HCT116 (cell line): ENCODE results near the gene IQCK. TPM values are rescaled to one million over a fixed set of nuclear protein-coding genes. Genes with fewer than 3 reads are reported as not detected.
A peak's percentile ranks its signal among the peaks of the same experiment; 100 is the strongest.

ENCODE experiments used
- ATAC-seq: fragments of 200-7000 bp; cut with Tn5 transposase; 2 replicates; pipeline ENCODE4 v1.9.1; 2020; ENCODE audit warnings: mild to moderate bottlenecking, moderate library complexity
- BruUV-seq: library from RNA; stranded (reverse); fragments of 400-500 nt; replicated peaks from 2 replicates; lab custom pipeline; 2021; lab: Mats Ljungman, UMichigan
- CTCF ChIA-PET: fragments of 300-600 bp; sonication (Branson Sonifier 250); formaldehyde crosslinking; loops from one replicate; lab custom pipeline; 2021; ENCODE audit warnings: antibody characterized with exemption; lab: Charles Lee
- POLR2A ChIA-PET: fragments of 300-600, 350-600 bp; sonication (Branson Sonifier 250); formaldehyde crosslinking; loops from one replicate; lab custom pipeline; 2021; ENCODE audit warnings: antibody characterized with exemption; lab: Charles Lee
- RAD21 ChIA-PET, 2 experiments: fragments of 300-600 bp; sonication (Branson Sonifier 250); formaldehyde crosslinking; loops; one replicate each; lab custom pipeline; 2023; ENCODE audit warnings: low total read pairs in 2 of 2; ENCODE audit not compliant: uncharacterized antibody in 2 of 2, unreplicated experiment in 2 of 2, low non-redundant PET in 1 of 2; lab: Charles Lee
- DNase-seq: peaks from one replicate; pipeline ENCODE4 v3.0.0-alpha.2; 2010; ENCODE audit warnings: low read depth, low spot score
- H2AFZ ChIP-seq: fragments of 200-600 bp; shearing (Covaris generic), sonication (generic); 2 replicates; pipeline ENCODE4 v1.6.1; 2017; ENCODE audit warnings: low read depth, mixed run types, mixed read lengths, antibody characterized with exemption, low read length; ENCODE audit not compliant: poor library complexity, severe bottlenecking
- H3K27ac ChIP-seq: 2 replicates; pipeline ENCODE4 v1.5.1; 2012; ENCODE audit warnings: low read depth, low read length
- H3K27me3 ChIP-seq: fragments of 200-600 bp; sonication (generic); 2 replicates; pipeline ENCODE4 v1.6.1; 2016; ENCODE audit warnings: mixed run types, low read length, mixed read lengths; ENCODE audit not compliant: insufficient read depth
- H3K36me3 ChIP-seq, 2 experiments: fragments of 200-500 bp in 1 of 2; fragments of 200-600 bp in 1 of 2; sonication (Bioruptor generic) in 1 of 2; sonication (generic) in 1 of 2; 2 replicates each; pipeline versions ENCODE4 v1.5.1 to v1.6.1; 2014 to 2016; ENCODE audit warnings: low read length in 2 of 2, inconsistent platforms in 1 of 2, mixed read lengths in 1 of 2, mixed run types in 1 of 2; ENCODE audit not compliant: insufficient read depth in 2 of 2, control insufficient read depth in 1 of 2
- H3K4me1 ChIP-seq, 2 experiments: fragments of 200-600 bp in 1 of 2; sonication (generic) in 1 of 2; 2 replicates each; pipeline versions ENCODE4 v1.5.1 to v1.6.1; 2012 to 2017; ENCODE audit warnings: low read length in 2 of 2, inconsistent platforms in 1 of 2, mild to moderate bottlenecking in 1 of 2, mixed read lengths in 1 of 2, mixed run types in 1 of 2, moderate library complexity in 1 of 2; ENCODE audit not compliant: insufficient read depth in 2 of 2, control insufficient read depth in 1 of 2
- H3K4me2 ChIP-seq: fragments of 200-600 bp; sonication (generic); 2 replicates; pipeline ENCODE4 v1.6.1; 2017; ENCODE audit warnings: mixed run types, low read length, mixed read lengths
- H3K4me3 ChIP-seq, 2 experiments: fragments of 200-600 bp in 1 of 2; sonication (generic) in 1 of 2; replicated peaks in 1 of 2; 2 replicates each; pipeline ENCODE4 v1.5.1; 2011 to 2016; ENCODE audit warnings: low read length in 2 of 2, control low read depth in 1 of 2, low read depth in 1 of 2, mild to moderate bottlenecking in 1 of 2, mixed read lengths in 1 of 2, mixed run types in 1 of 2
- H3K79me2 ChIP-seq: fragments of 200-600 bp; sonication (generic); 2 replicates; pipeline ENCODE4 v1.6.1; 2017; ENCODE audit warnings: mild to moderate bottlenecking, mixed run types, low read length, moderate library complexity, mixed read lengths; ENCODE audit not compliant: insufficient read depth
- H3K9ac ChIP-seq: fragments of 200-600 bp; sonication (generic); 2 replicates; pipeline ENCODE4 v1.6.1; 2016; ENCODE audit warnings: low read length, mixed read lengths
- H3K9me2 ChIP-seq: fragments of 200-600 bp; sonication (generic), shearing (Covaris generic); 2 replicates; pipeline ENCODE4 v1.6.1; 2017; ENCODE audit warnings: mixed run types, mild to moderate bottlenecking, moderate library complexity; ENCODE audit not compliant: insufficient read depth
- H3K9me3 ChIP-seq, 2 experiments: fragments of 200-500 bp in 1 of 2; fragments of 200-600 bp in 1 of 2; sonication (Bioruptor generic) in 1 of 2; sonication (generic) in 1 of 2; 2 replicates each; pipeline ENCODE4 v1.6.1; 2014 to 2017; ENCODE audit warnings: low read length in 2 of 2, mixed read lengths in 2 of 2, inconsistent platforms in 1 of 2, low read depth in 1 of 2, mild to moderate bottlenecking in 1 of 2, mixed run types in 1 of 2, moderate library complexity in 1 of 2; ENCODE audit not compliant: control insufficient read depth in 1 of 2, insufficient read depth in 1 of 2
- H4K20me1 ChIP-seq: fragments of 200-600 bp; sonication (generic), shearing (Covaris generic); 2 replicates; pipeline ENCODE4 v1.6.1; 2017; ENCODE audit warnings: mixed run types, mild to moderate bottlenecking, moderate library complexity; ENCODE audit not compliant: insufficient read depth
- CEBPB ChIP-seq: IDR thresholded peaks from 2 replicates; pipeline ENCODE4 v1.6.1; 2012; ENCODE audit warnings: low read depth
- ELF1 ChIP-seq: IDR thresholded peaks from 2 replicates; pipeline ENCODE4 v1.6.1; 2012; ENCODE audit warnings: low read depth, borderline replicate concordance
- EZH2 ChIP-seq: fragments of 200-600 bp; sonication (generic); IDR thresholded peaks from 2 replicates; pipeline ENCODE4 v1.6.1; 2017; ENCODE audit warnings: antibody characterized with exemption, mixed run types
- SRF ChIP-seq: IDR thresholded peaks from 2 replicates; pipeline ENCODE4 v1.6.1; 2012; ENCODE audit warnings: low read depth
- TCF7L2 ChIP-seq: IDR thresholded peaks from 2 replicates; pipeline ENCODE4 v1.7.0; 2011; ENCODE audit warnings: borderline replicate concordance, inconsistent platforms; ENCODE audit not compliant: insufficient read depth, insufficient read length; ENCODE audit errors: extremely low read depth
- ZNF274 ChIP-seq: fragments of 200-500 bp; sonication (Bioruptor generic); IDR thresholded peaks from 2 replicates; pipeline ENCODE4 v1.6.1; 2014; ENCODE audit warnings: mild to moderate bottlenecking, low read depth, low read length, inconsistent platforms
- intact Hi-C: fragments of 100-400 bp; cut with micrococcal nuclease; formaldehyde crosslinking; loops from 2 replicates; pipeline ENCODE4 v1.10.0; 2022
- total RNA-seq: library from RNA; stranded (reverse); gene quantifications from one replicate; pipeline ENCODE4 v1.2.1, GENCODE V29; 2021; ENCODE audit not compliant: unreplicated experiment
- TF ChIP-seq, protein P1 (sequence below): IDR thresholded peaks from 2 replicates; pipeline ENCODE4 v1.6.1; 2012
- TF ChIP-seq, protein P2 (sequence below): IDR thresholded peaks from 2 replicates; pipeline ENCODE4 v1.6.1; 2012; ENCODE audit warnings: low read depth

Gene IQCK
- total RNA-seq, 1 experiment from 2014 or later: 11.8 TPM

GRCh38 chr16:19703172-19703889 lies 14.7 kb upstream of the IQCK start:
- Histone ChIP-seq H3K79me2 (peaks cover 26% of the 10 kb centered on the region; the same call in 1 of the 2 replicates), H2AFZ (no peak overlapping the region), H3K27me3 (no peaks in the 10 kb centered on the region), H3K9ac (no peak overlapping the region), H3K4me3 (no peak overlapping the region), H3K9me2 (no peaks in the 10 kb centered on the region), H3K9me3 (no peaks in the 10 kb centered on the region), H3K4me2 (no peak overlapping the region), H3K4me1 (peaks cover 4 to 22% of the 10 kb centered on the region in 2 experiments; a peak in 3 of 4 replicates), H3K36me3 (peaks cover 36 to 38% of the 10 kb centered on the region in 2 experiments), H4K20me1 (no peaks in the 10 kb centered on the region), H3K27ac (no peak overlapping the region)
- ChIA-PET RAD21 (no interaction called here), POLR2A (no interaction called here), CTCF (interaction anchor here (0.5 kb wide), 1 partner anchor 119 kb away, joined by 3 read pairs; no protein-coding TSS in a partner anchor)
- no peak for TF ChIP-seq EZH2
- TF ChIP-seq, protein P1, sequence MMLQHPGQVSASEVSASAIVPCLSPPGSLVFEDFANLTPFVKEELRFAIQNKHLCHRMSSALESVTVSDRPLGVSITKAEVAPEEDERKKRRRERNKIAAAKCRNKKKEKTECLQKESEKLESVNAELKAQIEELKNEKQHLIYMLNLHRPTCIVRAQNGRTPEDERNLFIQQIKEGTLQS: no peak
- TF ChIP-seq TCF7L2: no peak
- TF ChIP-seq, protein P2, sequence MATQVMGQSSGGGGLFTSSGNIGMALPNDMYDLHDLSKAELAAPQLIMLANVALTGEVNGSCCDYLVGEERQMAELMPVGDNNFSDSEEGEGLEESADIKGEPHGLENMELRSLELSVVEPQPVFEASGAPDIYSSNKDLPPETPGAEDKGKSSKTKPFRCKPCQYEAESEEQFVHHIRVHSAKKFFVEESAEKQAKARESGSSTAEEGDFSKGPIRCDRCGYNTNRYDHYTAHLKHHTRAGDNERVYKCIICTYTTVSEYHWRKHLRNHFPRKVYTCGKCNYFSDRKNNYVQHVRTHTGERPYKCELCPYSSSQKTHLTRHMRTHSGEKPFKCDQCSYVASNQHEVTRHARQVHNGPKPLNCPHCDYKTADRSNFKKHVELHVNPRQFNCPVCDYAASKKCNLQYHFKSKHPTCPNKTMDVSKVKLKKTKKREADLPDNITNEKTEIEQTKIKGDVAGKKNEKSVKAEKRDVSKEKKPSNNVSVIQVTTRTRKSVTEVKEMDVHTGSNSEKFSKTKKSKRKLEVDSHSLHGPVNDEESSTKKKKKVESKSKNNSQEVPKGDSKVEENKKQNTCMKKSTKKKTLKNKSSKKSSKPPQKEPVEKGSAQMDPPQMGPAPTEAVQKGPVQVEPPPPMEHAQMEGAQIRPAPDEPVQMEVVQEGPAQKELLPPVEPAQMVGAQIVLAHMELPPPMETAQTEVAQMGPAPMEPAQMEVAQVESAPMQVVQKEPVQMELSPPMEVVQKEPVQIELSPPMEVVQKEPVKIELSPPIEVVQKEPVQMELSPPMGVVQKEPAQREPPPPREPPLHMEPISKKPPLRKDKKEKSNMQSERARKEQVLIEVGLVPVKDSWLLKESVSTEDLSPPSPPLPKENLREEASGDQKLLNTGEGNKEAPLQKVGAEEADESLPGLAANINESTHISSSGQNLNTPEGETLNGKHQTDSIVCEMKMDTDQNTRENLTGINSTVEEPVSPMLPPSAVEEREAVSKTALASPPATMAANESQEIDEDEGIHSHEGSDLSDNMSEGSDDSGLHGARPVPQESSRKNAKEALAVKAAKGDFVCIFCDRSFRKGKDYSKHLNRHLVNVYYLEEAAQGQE: no peak
- no peak for TF ChIP-seq SRF
- TF ChIP-seq ELF1: no peak
- no peak for TF ChIP-seq CEBPB
- TF ChIP-seq ZNF274: no peak
- intact Hi-C loops: no loop called here
- DNase-seq (no peak), ATAC-seq (no peak)
- BruUV-seq: TSS peak; percentile 10
